OCI-LY1 (cell line): ENCODE measurements around the gene ZBTB20.

ENCODE experiments used
- H2AFZ ChIP-seq: fragments of 200-600 bp; sonication (generic), shearing (Covaris generic); 2 replicates; pipeline ENCODE4 v1.6.0; 2014; ENCODE audit warnings: antibody characterized with exemption, mild to moderate bottlenecking, low read length
- H3F3A ChIP-seq: fragments of 200-600 bp; sonication (generic), shearing (Covaris generic); 2 replicates; pipeline ENCODE4 v1.6.0; 2014; ENCODE audit warnings: mild to moderate bottlenecking, antibody characterized with exemption, low read length, moderate library complexity; ENCODE audit not compliant: insufficient read depth
- H3K27ac ChIP-seq: fragments of 200-600 bp; sonication (generic); 2 replicates; pipeline ENCODE4 v1.5.1; 2014; ENCODE audit warnings: low read length, mixed run types, mild to moderate bottlenecking, low read depth; ENCODE audit not compliant: poor library complexity, severe bottlenecking
- H3K27me3 ChIP-seq: fragments of 200-600 bp; sonication (generic); 2 replicates; pipeline ENCODE4 v1.6.0; 2014; ENCODE audit warnings: antibody characterized with exemption, mild to moderate bottlenecking, low read length, moderate library complexity; ENCODE audit not compliant: insufficient read depth
- H3K36me3 ChIP-seq: fragments of 200-600 bp; sonication (generic); 2 replicates; pipeline ENCODE4 v1.6.1; 2014; ENCODE audit warnings: mild to moderate bottlenecking, antibody characterized with exemption, low read length, moderate library complexity, mixed read lengths; ENCODE audit not compliant: insufficient read depth
- H3K4me1 ChIP-seq: fragments of 200-600 bp; sonication (generic); 2 replicates; pipeline ENCODE4 v1.5.1; 2014; ENCODE audit warnings: mild to moderate bottlenecking, low read length, moderate library complexity; ENCODE audit not compliant: insufficient read depth, severe bottlenecking
- H3K4me2 ChIP-seq: fragments of 200-600 bp; sonication (generic), shearing (Covaris generic); 2 replicates; pipeline ENCODE4 v1.6.1; 2014; ENCODE audit warnings: low read length
- H3K4me3 ChIP-seq: fragments of 200-600 bp; sonication (generic); 2 replicates; pipeline ENCODE4 v1.5.1; 2014; ENCODE audit warnings: low read length, low read depth, mild to moderate bottlenecking, mixed read lengths; ENCODE audit not compliant: poor library complexity, severe bottlenecking
- H3K79me2 ChIP-seq: fragments of 200-600 bp; shearing (Covaris generic); 2 replicates; pipeline ENCODE4 v1.6.1; 2016; ENCODE audit warnings: mixed run types, low read length, mixed read lengths; ENCODE audit not compliant: insufficient read depth
- H3K9ac ChIP-seq: fragments of 200-600 bp; sonication (generic), shearing (Covaris generic); 2 replicates; pipeline ENCODE4 v1.6.1; 2014; ENCODE audit warnings: mild to moderate bottlenecking, low read length, mixed read lengths
- H3K9me2 ChIP-seq: fragments of 200-600 bp; sonication (generic), shearing (Covaris generic); 2 replicates; pipeline ENCODE4 v1.6.1; 2014; ENCODE audit warnings: low read depth, mild to moderate bottlenecking, low read length, mixed read lengths
- H3K9me3 ChIP-seq: fragments of 200-600 bp; shearing (Covaris generic); 2 replicates; pipeline ENCODE4 v1.6.1; 2014; ENCODE audit warnings: low read length, mixed read lengths
- H4K20me1 ChIP-seq: fragments of 200-600 bp; sonication (generic), shearing (Covaris generic); 2 replicates; pipeline ENCODE4 v1.6.0; 2016; ENCODE audit warnings: mild to moderate bottlenecking, low read length; ENCODE audit not compliant: insufficient read depth
- CTCF ChIP-seq: fragments of 200-600 bp; sonication (generic), shearing (Covaris generic); IDR thresholded peaks from 2 replicates; pipeline ENCODE4 v1.5.1; 2017; ENCODE audit warnings: mild to moderate bottlenecking, antibody characterized with exemption, low read length, moderate library complexity, mixed read lengths
- EZH2 ChIP-seq: fragments of 200-600 bp; sonication (generic), shearing (Covaris generic); IDR thresholded peaks from 2 replicates; pipeline ENCODE4 v1.8.0; 2017; ENCODE audit warnings: borderline replicate concordance, mixed run types, mild to moderate bottlenecking, antibody characterized with exemption, low read length, moderate library complexity, mixed read lengths

The ZBTB20 gene

GRCh38 chr3:114739627-114740026, 407.5 kb downstream of the ZBTB20 start:
- Histone ChIP-seq H3K79me2 (no peaks in the 10 kb centered on the region), H3K36me3 (no peaks in the 10 kb centered on the region)

GRCh38 chr3:114732353-114732752, 414.7 kb downstream of the ZBTB20 start:
- no peaks in the 10 kb centered on the region for H3F3A ChIP-seq
- no peaks in the 10 kb centered on the region for H3K79me2 ChIP-seq
- H3K27me3 ChIP-seq: no peaks in the 10 kb centered on the region
- no peak overlapping the region for H3K27ac ChIP-seq
- no peaks in the 10 kb centered on the region for H4K20me1 ChIP-seq
- H3K4me3 ChIP-seq: no peak overlapping the region
- H3K9me2 ChIP-seq: no peaks in the 10 kb centered on the region
- no peaks in the 10 kb centered on the region for H3K4me1 ChIP-seq
- TF ChIP-seq EZH2 (no peak), CTCF (no peak)
- H3K4me2 ChIP-seq: no peak overlapping the region
- H2AFZ ChIP-seq: no peak overlapping the region
- no peak overlapping the region for H3K9ac ChIP-seq
- H3K9me3 ChIP-seq: no peaks in the 10 kb centered on the region
- H3K36me3 ChIP-seq: no peaks in the 10 kb centered on the region

More at GRCh38 chr3:114739627-114740026, 407.5 kb downstream of the ZBTB20 start:
- Histone ChIP-seq H3K9me2 (no peaks in the 10 kb centered on the region), H4K20me1 (no peaks in the 10 kb centered on the region), H3K27me3 (no peaks in the 10 kb centered on the region), H3K4me2 (no peak overlapping the region), H2AFZ (no peak overlapping the region), H3K9ac (no peak overlapping the region), H3K9me3 (no peaks in the 10 kb centered on the region), H3K4me3 (no peak overlapping the region), H3K4me1 (no peaks in the 10 kb centered on the region), H3F3A (no peaks in the 10 kb centered on the region), H3K27ac (no peak overlapping the region)
- TF ChIP-seq CTCF (no peak), EZH2 (no peak)

GRCh38 chr3:114730397-114730796, 416.7 kb downstream of the ZBTB20 start:
- no peaks in the 10 kb centered on the region for H4K20me1 ChIP-seq
- no peaks in the 10 kb centered on the region for H3K27me3 ChIP-seq
- H3K9ac ChIP-seq: no peak overlapping the region
- no peaks in the 10 kb centered on the region for H3K9me3 ChIP-seq
- no peaks in the 10 kb centered on the region for H3K4me1 ChIP-seq
- no peak overlapping the region for H2AFZ ChIP-seq
- no peak for TF ChIP-seq EZH2
- TF ChIP-seq CTCF: no peak
- no peak overlapping the region for H3K4me2 ChIP-seq
- no peaks in the 10 kb centered on the region for H3K9me2 ChIP-seq
- no peaks in the 10 kb centered on the region; the same call in 1 of the 2 replicates for H3F3A ChIP-seq
- no peaks in the 10 kb centered on the region for H3K36me3 ChIP-seq
- H3K79me2 ChIP-seq: no peaks in the 10 kb centered on the region
- H3K27ac ChIP-seq: no peak overlapping the region
- H3K4me3 ChIP-seq: no peak overlapping the region
